Stimulated activated CD8-positive, alpha-beta memory T cell treated with anti-CD3 and anti-CD28 coated beads, Interleukin-7, amount 100 ng/mL, for 24 hours (primary cell): ENCODE measurements around the gene FGF18.
A peak's percentile ranks its signal among the peaks of the same experiment; 100 is the strongest.

Experiments used
- DNase-seq: peaks from one replicate; pipeline ENCODE4 v3.0.0-alpha.2; 2020; ENCODE audit warnings: low read depth

The FGF18 gene

DNA sequence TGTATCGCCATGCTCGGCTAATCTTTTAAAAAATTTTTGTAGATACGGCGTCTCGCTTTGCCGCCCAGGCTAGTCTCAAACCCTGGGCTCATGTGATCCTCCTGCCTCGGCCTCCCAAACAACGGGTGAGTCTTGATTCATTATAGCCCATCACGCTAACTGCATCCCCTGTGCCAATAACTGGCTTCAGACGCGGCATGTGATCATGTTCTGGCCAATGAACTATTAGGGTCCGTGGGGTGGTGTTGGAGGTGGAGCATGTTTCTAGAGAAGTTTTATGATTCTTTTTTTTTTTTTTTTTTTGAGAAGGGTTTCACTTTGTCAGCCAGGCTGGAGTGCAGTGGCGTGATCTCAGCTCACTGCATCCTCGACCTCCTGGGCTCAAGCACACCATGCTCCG lies 51.0 kb downstream of the FGF18 start:
- no peak for DNase-seq

DNA sequence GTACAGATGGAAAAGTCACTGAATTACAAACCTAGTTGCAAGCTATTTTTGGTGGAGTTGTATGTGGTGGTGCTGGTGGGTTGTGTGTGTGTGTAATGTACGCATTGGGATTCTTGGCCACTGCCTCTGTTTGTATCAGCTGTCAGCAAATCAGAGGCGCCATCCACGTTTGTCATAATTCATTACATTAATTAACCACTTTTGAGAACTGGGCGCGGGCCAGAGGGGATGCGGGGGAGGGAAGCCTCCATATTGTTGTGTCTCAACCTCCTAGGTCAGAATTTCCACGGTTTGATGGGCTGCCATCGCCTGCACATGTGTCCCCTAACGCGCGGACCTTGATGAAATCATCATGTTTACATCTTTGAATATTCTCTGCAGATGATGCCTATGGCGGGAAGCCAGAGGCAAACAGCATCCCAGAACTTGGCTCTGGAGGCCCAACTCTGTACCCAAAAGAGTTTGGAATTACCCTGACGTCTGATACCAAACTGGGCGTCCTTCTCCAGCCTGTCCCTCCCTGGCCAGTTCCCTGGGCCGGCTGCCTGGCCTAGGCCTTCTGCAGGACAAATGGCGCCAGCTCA lies 54.9 kb downstream of the FGF18 start:
- DNase-seq: no peak

DNA sequence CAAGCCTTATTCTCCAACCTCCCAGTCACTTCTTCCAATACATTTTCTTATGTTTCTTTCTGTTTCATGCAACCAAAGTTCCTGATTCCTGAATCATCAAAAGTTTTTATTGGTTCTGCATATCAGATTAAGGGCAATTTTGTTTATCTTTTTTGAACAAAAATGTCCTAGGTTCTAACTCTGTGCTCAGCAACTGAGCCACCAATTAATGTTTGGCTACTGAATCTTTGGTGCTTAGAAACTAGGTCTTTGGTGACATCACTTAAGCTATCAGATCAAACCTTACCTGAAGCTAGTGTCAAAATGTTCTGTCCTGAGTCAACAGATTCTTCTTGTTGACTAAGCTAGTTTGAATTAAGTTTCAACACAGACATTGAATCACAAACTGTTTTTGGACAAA lies 56.1 kb downstream of the FGF18 start:
- no peak for DNase-seq

GRCh38 chr5:171476701-171477100 lies 57.3 kb downstream of the FGF18 start:
- no peak for DNase-seq

DNA sequence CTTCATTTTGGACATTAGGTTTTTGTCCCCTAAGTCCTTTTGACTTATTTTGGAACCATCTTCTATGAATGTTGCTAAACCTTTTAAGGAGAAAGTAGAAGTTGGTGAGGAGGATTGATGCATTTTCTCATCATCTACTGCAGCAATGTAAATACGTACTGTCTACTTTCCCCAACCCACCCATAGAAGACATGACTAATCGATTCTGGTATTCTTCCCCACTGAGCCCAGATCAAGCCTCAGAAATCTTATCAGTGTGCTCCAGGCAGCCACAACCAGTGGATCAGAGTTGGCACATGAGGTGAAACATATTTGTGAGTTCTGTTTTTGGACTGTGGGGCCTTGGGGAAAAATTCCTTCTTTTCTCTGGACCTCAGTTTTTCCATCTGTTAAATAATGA lies 57.7 kb downstream of the FGF18 start:
- no peak for DNase-seq

GRCh38 chr5:171477666-171478065 lies 58.2 kb downstream of the FGF18 start:
- no peak for DNase-seq

GRCh38 chr5:171478946-171479775 lies 59.7 kb downstream of the FGF18 start:
- no peak for DNase-seq

DNA sequence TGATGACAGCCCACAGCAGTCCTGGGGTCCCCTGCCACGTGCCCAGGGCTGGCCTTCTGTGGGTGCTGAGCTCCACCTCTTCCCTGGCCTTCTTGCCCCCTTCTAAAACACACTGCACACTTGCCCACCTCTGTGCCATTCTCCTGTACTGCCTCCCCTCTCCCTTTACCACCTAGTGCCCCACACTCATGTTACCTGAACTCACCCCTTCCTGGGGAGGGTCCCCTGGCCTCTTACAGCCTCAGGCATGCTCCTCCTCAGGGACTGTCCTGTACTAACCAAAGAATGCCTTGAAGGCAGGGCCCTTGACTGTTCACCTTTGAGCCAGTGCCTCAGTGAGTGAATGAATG lies 60.3 kb downstream of the FGF18 start:
- DNase-seq: no peak

- no peak for DNase-seq
Observed at GRCh38 chr5:171480239-171480638, 60.8 kb downstream of the FGF18 start.

GRCh38 chr5:171481571-171482433 lies 62.4 kb downstream of the FGF18 start:
- DNase-seq: no peak

DNA sequence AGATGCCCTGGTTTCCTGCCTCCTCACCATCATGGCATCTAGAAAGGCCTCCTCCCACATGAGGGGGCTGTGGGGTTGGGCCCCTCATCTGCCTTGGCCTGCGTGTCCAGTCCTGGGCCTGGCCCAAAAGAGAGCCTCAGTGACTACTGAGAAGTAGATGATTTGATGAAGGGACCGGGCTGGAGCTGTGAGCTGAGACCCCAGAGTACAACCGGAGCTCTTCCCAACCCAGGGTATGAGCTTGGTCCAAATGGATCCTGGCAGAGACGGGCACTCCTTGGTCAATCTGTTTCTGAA lies 62.9 kb downstream of the FGF18 start:
- DNase-seq: no peak

DNA sequence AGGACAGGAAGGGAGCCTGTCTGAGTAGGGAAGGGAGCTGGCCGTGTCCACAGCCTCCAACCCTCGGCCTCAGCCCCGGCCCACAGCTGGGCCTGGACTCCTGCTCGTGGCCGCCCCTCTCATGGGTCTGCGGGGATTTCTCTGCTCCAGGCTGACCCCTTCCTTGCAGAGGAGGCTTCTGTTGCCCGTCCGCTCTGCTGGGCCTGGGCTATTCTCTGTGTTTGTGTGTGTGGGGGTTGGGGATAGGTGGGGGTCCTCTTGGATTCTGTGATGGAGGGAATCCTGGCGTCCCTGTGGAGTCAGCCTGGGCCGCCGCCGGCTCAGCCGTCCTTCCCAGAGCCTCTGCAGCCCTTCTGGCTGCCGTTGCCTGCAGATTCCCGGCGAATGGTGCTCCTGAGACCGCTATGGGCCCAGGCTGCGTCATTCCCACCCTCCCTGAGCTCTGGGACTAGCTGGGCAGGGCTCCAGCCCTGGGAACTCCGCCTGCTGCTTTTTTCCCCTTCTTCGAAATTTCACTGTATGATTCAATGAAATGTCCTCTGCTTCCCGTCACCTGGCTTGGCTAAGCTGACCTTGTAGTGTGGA lies 64.2 kb downstream of the FGF18 start:
- no peak for DNase-seq

- peak; percentile 26 for DNase-seq
Observed at GRCh38 chr5:171484460-171484899, 65.0 kb downstream of the FGF18 start.

DNA sequence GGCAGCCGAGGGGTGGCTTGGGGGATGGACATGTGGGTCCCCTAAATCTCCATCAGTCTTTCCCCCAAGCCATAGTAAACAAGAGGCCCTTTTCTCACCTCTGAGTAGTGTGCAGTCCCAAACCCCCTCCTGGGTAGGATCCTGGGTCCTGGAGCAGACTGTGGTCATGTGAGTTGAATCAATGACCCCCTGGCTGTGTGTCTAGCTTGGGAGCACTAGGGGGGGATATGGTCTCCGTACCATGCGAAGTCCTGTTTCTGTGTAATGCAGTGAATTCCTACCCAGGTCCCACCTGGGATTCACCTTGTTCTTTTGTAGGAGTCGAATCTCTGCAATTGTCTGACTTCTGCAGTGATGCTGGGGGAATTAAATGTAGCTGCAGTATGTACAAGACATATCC lies 66.2 kb downstream of the FGF18 start:
- DNase-seq: no peak

GRCh38 chr5:171486613-171487012 lies 67.2 kb downstream of the FGF18 start:
- DNase-seq: no peak

GRCh38 chr5:171488876-171489275 lies 69.4 kb downstream of the FGF18 start:
- DNase-seq: no peak

- no peak for DNase-seq
Observed at GRCh38 chr5:171492781-171493180, 73.3 kb downstream of the FGF18 start.

GRCh38 chr5:171493646-171494393 lies 74.4 kb downstream of the FGF18 start:
- DNase-seq: no peak

- no peak for DNase-seq
Observed at GRCh38 chr5:171494452-171495121, 75.1 kb downstream of the FGF18 start.

DNA sequence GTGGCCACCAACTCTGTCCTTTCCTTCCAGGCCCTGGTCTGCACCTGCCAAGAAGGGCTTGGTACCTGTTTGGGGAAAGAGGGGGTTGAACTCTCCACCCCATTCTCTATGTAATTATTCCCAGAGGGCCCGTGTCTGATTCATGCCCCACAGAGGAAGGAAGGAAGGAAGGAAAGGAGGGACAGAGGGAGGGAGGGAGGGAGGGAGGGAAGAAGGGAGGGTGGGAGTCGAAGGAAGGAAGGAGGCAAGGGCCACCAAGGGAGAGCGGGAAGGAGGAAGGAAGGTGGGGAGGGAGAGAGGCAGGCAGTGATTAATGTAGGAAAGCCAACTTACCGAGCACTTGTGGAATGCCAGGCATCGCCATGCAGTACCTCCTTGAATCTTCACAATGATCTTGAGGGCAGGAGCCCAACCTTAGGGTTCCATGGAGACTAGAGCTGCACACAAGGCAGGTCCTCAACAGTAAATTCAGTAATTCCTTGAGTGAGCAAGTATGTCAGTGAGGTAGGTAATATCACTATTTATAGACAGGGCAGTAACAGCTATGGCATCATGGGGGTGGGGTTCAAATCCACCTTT lies 75.8 kb downstream of the FGF18 start:
- no peak for DNase-seq

DNA sequence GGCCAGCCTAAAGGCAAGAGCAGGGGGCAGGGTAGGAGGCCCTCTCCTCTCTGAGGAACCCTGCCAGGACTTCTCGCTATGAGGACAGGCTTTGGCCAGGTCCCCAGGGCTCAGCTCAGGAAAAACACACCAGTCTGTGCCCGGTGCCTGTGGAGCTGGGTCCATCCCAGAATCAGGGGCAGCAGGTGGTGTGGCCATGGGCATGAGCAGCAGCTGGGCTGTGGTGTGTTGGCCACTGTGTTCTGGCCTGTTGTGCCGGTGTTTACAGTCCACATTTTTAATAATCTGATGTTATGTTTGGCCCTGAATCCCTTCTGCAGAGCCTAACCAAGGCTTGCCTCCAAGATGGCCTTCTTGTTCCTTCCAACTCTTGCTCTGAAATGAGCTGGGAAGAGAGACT lies 77.0 kb downstream of the FGF18 start:
- DNase-seq: no peak
